ENCODE measurements around the gene ZNF723. TPM values are rescaled to one million over a fixed set of nuclear protein-coding genes. Genes with fewer than 3 reads are reported as not detected.
"Not testable (repeated sequence)": the region's sequence is repeated elsewhere in the genome, so short reads cannot be mapped to it uniquely, and the experiment has no call there.

Gene ZNF723
- not detected for total RNA-seq

DNA sequence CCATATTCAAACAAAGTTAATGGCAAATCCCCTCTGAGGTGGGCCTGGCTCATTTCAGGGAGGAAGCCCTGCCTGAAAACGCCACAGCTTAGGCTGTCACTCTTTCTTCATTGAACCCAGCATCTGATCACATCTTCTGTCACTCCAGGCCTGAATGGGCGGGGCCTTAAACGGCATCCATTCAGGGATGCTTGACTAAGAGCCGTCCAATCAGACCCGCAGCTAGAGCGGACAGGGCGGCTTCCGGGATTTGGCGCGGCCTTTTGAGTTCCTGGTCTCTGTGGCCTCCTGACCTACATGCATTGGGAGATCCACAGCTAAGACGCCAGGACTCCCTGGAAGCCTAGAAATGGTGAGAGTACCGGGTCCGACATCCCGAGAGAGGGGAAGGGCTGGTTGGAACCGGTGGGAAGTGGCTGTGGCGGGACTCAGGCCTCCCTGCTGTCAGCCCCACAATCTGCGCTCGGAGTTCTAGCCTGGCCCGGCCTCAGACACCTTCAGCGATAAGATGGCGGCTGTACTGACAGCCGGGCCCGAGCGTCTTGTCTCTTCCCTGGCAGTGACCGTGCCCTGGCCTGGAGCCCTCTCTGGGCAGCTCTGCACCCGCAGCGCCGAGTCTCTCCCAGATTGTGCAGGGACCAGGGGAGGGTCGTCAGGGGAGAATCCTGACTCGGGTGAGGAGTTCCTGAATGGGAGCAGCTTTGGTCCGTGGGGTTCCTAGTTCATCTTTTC lies at the start of gene ZNF723:
TSS of gene ZNF723 (plus strand) at position 261 of the 732 bp plus-strand sequence. CDS start at position 350, 89 bp downstream.
- H3K27me3 ChIP-seq: no peaks in the 10 kb centered on the region
- WGBS, 2 donors: 20 to 30% methylated on average over 22 to 24 of the region's 31 CpGs
- no peak for TF ChIP-seq CTCF (IDR thresholded peaks at IDR 0.05)
- no peak for TF ChIP-seq POLR2A (IDR thresholded peaks at IDR 0.05)
- no peak for TF ChIP-seq EP300 (IDR thresholded peaks at IDR 0.05)
- H3K27ac ChIP-seq: no peak within 1 kb of the TSS
- DNase-seq (ENCODE audit: low spot score in 2 of 2): no peak
- no peaks in the 10 kb centered on the region for H3K36me3 ChIP-seq
- H3K4me3 ChIP-seq: no peak within 1 kb of the TSS
- H3K9me3 ChIP-seq: peaks cover 0 to 45% (median 0%) of the 10 kb centered on the region in 4 donors
- H3K4me1 ChIP-seq: no peaks in the 10 kb centered on the region

- no peaks in the 10 kb centered on the region for H3K4me1 ChIP-seq
- peak within 1 kb of the TSS in 3 of 4 donors; percentile 26 to 43 (median 29) for H3K4me3 ChIP-seq
- no peak within 1 kb of the TSS for H3K27ac ChIP-seq
- TF ChIP-seq EP300 (IDR thresholded peaks at IDR 0.05): no peak
- no peak for TF ChIP-seq POLR2A (IDR thresholded peaks at IDR 0.05)
- TF ChIP-seq CTCF (IDR thresholded peaks at IDR 0.05): no peak
- no peaks in the 10 kb centered on the region for H3K36me3 ChIP-seq
- H3K9me3 ChIP-seq: peaks cover 0 to 10% (median 0%) of the 10 kb centered on the region in 4 donors
- H3K27me3 ChIP-seq: no peaks in the 10 kb centered on the region
- 11 to 15% methylated on average over 27 to 35 of the region's 36 CpGs for WGBS, 2 donors
- peak; percentile 19 to 59 for DNase-seq (ENCODE audit: low spot score in 2 of 2)
Observed at GRCh38 chr19:22783651-22784410, 48.3 kb upstream of the ZNF723 start, which contains the start of gene ZNF99. Gene ZNF99, minus strand, starts transcription at chr19:22784151. Its CDS starts 135 bp downstream, at chr19:22784016.

DNA sequence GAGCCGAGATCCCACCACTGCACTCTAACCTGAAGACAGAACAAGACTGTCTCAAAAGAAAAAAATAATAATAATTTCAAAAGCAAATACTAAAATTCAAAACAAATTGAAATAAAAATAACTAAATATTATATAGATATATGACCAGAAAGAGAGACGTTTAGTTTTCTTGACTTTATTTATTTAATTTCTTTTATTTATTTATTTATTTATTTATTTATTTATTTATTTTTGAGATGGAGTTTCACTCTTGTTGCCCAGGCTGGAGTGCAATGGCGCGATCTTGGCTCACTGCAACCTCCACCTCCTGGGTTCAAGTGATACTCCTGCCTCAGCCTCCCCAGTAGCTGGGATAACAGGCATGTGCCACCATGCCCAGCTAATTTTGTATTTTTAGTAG lies 39.2 kb upstream of the ZNF723 start:
- DNase-seq (ENCODE audit: low spot score in 2 of 2); H3K4me3 ChIP-seq; H3K36me3 ChIP-seq; H3K27me3 ChIP-seq; H3K4me1 ChIP-seq; H3K27ac ChIP-seq: not testable (repeated sequence)
- H3K9me3 ChIP-seq: peaks cover 0 to 50% (median 0%) of the 10 kb centered on the region in 4 donors
- 90 to 95% methylated on average over 4 of the region's 4 CpGs for WGBS, 2 donors

GRCh38 chr19:22797040-22797439 lies 35.1 kb upstream of the ZNF723 start:
- Histone ChIP-seq H3K36me3 (no peaks in the 10 kb centered on the region), H3K9me3 (peaks cover 0 to 62% (median 0%) of the 10 kb centered on the region in 4 donors), H3K4me1 (no peaks in the 10 kb centered on the region), H3K4me3 (no peak overlapping the region), H3K27me3 (no peaks in the 10 kb centered on the region), H3K27ac (no peak overlapping the region)
- no peak for TF ChIP-seq CTCF (IDR thresholded peaks at IDR 0.05)
- no peak for TF ChIP-seq POLR2A (IDR thresholded peaks at IDR 0.05)
- no peak for TF ChIP-seq EP300 (IDR thresholded peaks at IDR 0.05)
- 47 to 52% methylated on average over 5 of the region's 5 CpGs for WGBS, 2 donors
- DNase-seq (ENCODE audit: low spot score in 2 of 2): no peak

GRCh38 chr19:22806418-22806817 lies 25.7 kb upstream of the ZNF723 start:
- Histone ChIP-seq H3K27me3 (no peaks in the 10 kb centered on the region), H3K9me3 (peaks cover 0 to 30% (median 0%) of the 10 kb centered on the region in 4 donors), H3K4me1 (no peaks in the 10 kb centered on the region), H3K4me3 (no peak overlapping the region), H3K36me3 (no peaks in the 10 kb centered on the region), H3K27ac (no peak overlapping the region)
- no peak for DNase-seq (ENCODE audit: low spot score in 2 of 2)
- TF ChIP-seq EP300 (IDR thresholded peaks at IDR 0.05) (no peak), CTCF (IDR thresholded peaks at IDR 0.05) (no peak), POLR2A (IDR thresholded peaks at IDR 0.05) (no peak)
- 36 to 40% methylated on average over 10 to 11 of the region's 11 CpGs for WGBS, 2 donors
